Loucy (cell line): ENCODE measurements around the gene TBCB.
"Not testable (repeated sequence)": the region's sequence is repeated elsewhere in the genome, so short reads cannot be mapped to it uniquely, and the experiment has no call there.

Experiments used
- H2AFZ ChIP-seq: fragments of 200-600 bp; sonication (generic); 2 replicates; pipeline ENCODE4 v1.6.0; 2016; ENCODE audit warnings: antibody characterized with exemption, mild to moderate bottlenecking, low read length, moderate library complexity
- H3F3A ChIP-seq: fragments of 200-600 bp; 2 replicates; pipeline ENCODE4 v1.6.0; 2016; ENCODE audit warnings: antibody characterized with exemption, low read depth, mild to moderate bottlenecking
- H3K27me3 ChIP-seq: fragments of 200-600 bp; sonication (generic); 2 replicates; pipeline ENCODE4 v1.6.1; 2014; ENCODE audit warnings: low read length, mild to moderate bottlenecking; ENCODE audit not compliant: insufficient read depth, poor library complexity, severe bottlenecking
- H3K36me3 ChIP-seq: fragments of 200-600 bp; sonication (generic); 2 replicates; pipeline ENCODE4 v1.6.1; 2016; ENCODE audit warnings: low read length; ENCODE audit not compliant: insufficient read depth
- H3K4me1 ChIP-seq: fragments of 200-600 bp; sonication (generic); 2 replicates; pipeline ENCODE4 v1.5.1; 2014; ENCODE audit warnings: low read length, mild to moderate bottlenecking; ENCODE audit not compliant: insufficient read depth, poor library complexity, severe bottlenecking
- H3K4me2 ChIP-seq: fragments of 200-600 bp; sonication (generic); 2 replicates; pipeline ENCODE4 v1.6.0; 2014; ENCODE audit warnings: antibody characterized with exemption, low read length, low read depth, mild to moderate bottlenecking; ENCODE audit not compliant: poor library complexity, severe bottlenecking
- H3K4me3 ChIP-seq: fragments of 200-600 bp; sonication (generic); 2 replicates; pipeline ENCODE4 v1.5.1; 2014; ENCODE audit warnings: low read length, mild to moderate bottlenecking, mixed read lengths; ENCODE audit not compliant: poor library complexity, severe bottlenecking
- H3K79me2 ChIP-seq: fragments of 200-600 bp; sonication (generic); 2 replicates; pipeline ENCODE4 v1.6.1; 2014; ENCODE audit warnings: low read length; ENCODE audit not compliant: insufficient read depth
- H3K9ac ChIP-seq: fragments of 200-600 bp; sonication (generic); 2 replicates; pipeline ENCODE4 v1.6.0; 2014; ENCODE audit warnings: mild to moderate bottlenecking, low read depth, low read length, moderate library complexity; ENCODE audit not compliant: poor library complexity, severe bottlenecking
- H3K9me2 ChIP-seq: fragments of 200-600 bp; sonication (generic); replicated peaks from 2 replicates; pipeline ENCODE4 v1.6.1; 2016; ENCODE audit warnings: low read depth, low read length, mixed read lengths
- H3K9me3 ChIP-seq: fragments of 200-600 bp; sonication (generic); 2 replicates; pipeline ENCODE4 v1.6.1; 2014; ENCODE audit warnings: mild to moderate bottlenecking, antibody characterized with exemption, low read length, low read depth; ENCODE audit not compliant: insufficient read depth
- H4K20me1 ChIP-seq: fragments of 200-600 bp; sonication (generic); 2 replicates; pipeline ENCODE4 v1.6.0; 2014; ENCODE audit warnings: antibody characterized with exemption, low read length, mild to moderate bottlenecking; ENCODE audit not compliant: insufficient read depth, poor library complexity, severe bottlenecking
- EZH2phosphoT487 ChIP-seq: fragments of 200-600 bp; IDR thresholded peaks from 2 replicates; pipeline ENCODE4 v1.6.1; 2018; ENCODE audit warnings: antibody characterized with exemption, mild to moderate bottlenecking, moderate library complexity, borderline replicate concordance
- TF ChIP-seq, protein P1 (sequence below): fragments of 200-600 bp; sonication (generic); conservative IDR thresholded peaks from 2 replicates; pipeline ENCODE4 v1.5.1; 2014; ENCODE audit warnings: mild to moderate bottlenecking, antibody characterized with exemption, low read length

TBCB gene

GRCh38 chr19:36128392-36128736 is 13.1 kb downstream of the TBCB start:
- peak overlapping the region; percentile 85 for H3K4me2 ChIP-seq
- peak overlapping the region; percentile 91 for H2AFZ ChIP-seq
- H4K20me1 ChIP-seq, result no peaks in the 10 kb centered on the region
- H3K36me3 ChIP-seq, result peaks cover 8% of the 10 kb centered on the region; the same call in 1 of the 2 replicates
- H3K9me2 ChIP-seq, result no peaks in the 10 kb centered on the region
- peaks cover 7% of the 10 kb centered on the region; the same call in 1 of the 2 replicates for H3F3A ChIP-seq
- peaks cover 7% of the 10 kb centered on the region for H3K4me1 ChIP-seq
- no peaks in the 10 kb centered on the region for H3K9me3 ChIP-seq
- H3K9ac ChIP-seq, result peak overlapping the region; percentile 92
- no peaks in the 10 kb centered on the region for H3K79me2 ChIP-seq
- TF ChIP-seq, protein P1, sequence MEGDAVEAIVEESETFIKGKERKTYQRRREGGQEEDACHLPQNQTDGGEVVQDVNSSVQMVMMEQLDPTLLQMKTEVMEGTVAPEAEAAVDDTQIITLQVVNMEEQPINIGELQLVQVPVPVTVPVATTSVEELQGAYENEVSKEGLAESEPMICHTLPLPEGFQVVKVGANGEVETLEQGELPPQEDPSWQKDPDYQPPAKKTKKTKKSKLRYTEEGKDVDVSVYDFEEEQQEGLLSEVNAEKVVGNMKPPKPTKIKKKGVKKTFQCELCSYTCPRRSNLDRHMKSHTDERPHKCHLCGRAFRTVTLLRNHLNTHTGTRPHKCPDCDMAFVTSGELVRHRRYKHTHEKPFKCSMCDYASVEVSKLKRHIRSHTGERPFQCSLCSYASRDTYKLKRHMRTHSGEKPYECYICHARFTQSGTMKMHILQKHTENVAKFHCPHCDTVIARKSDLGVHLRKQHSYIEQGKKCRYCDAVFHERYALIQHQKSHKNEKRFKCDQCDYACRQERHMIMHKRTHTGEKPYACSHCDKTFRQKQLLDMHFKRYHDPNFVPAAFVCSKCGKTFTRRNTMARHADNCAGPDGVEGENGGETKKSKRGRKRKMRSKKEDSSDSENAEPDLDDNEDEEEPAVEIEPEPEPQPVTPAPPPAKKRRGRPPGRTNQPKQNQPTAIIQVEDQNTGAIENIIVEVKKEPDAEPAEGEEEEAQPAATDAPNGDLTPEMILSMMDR, result no peak
- no peak for TF ChIP-seq EZH2phosphoT487
- no peaks in the 10 kb centered on the region for H3K27me3 ChIP-seq
- peak overlapping the region; percentile 79 for H3K4me3 ChIP-seq

GRCh38 chr19:36131221-36131620 is 16.0 kb downstream of the TBCB start:
- H3K36me3 ChIP-seq, H3K4me2 ChIP-seq, H4K20me1 ChIP-seq, H3K27me3 ChIP-seq, H3K9me3 ChIP-seq, H3K79me2 ChIP-seq, H3K4me3 ChIP-seq, H2AFZ ChIP-seq, H3K4me1 ChIP-seq, H3K9ac ChIP-seq, H3K9me2 ChIP-seq, H3F3A ChIP-seq: not testable (repeated sequence)

DNA sequence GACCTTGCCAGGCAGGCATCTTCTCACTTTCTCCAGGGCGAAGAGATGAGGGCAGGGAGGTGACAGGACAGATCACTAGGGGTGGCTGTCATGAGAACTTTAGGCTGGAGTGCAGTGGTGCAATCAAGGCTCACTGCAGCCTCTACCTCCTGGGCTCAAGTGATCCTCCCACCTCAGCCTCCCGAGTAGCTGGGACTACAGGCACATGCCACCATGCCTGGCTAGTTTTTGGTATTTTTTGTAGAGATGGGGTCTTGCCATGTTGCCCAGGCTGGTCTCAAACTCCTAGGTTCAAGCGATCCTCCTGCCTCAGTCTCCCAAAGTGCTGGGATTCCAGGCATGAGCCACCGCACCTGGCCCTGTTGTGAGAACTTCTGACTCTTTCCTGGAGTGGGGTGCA is 19.6 kb downstream of the TBCB start:
- H3K27me3 ChIP-seq, H3K9me2 ChIP-seq, H2AFZ ChIP-seq, H3K9ac ChIP-seq, H3F3A ChIP-seq, H4K20me1 ChIP-seq, H3K4me3 ChIP-seq, H3K4me2 ChIP-seq, H3K79me2 ChIP-seq, H3K36me3 ChIP-seq, H3K4me1 ChIP-seq, H3K9me3 ChIP-seq: not testable (repeated sequence)

- Histone ChIP-seq H3K79me2 (peaks cover 19% of the 10 kb centered on the region; the same call in 1 of the 2 replicates), H3K36me3 (no peaks in the 10 kb centered on the region), H3K4me2 (no peak overlapping the region), H3K9ac (no peak overlapping the region), H3F3A (no peaks in the 10 kb centered on the region), H3K9me2 (no peaks in the 10 kb centered on the region), H3K4me1 (peaks cover 9% of the 10 kb centered on the region), H3K4me3 (no peak overlapping the region), H4K20me1 (peaks cover 10% of the 10 kb centered on the region), H3K9me3 (no peaks in the 10 kb centered on the region), H2AFZ (no peak overlapping the region), H3K27me3 (no peaks in the 10 kb centered on the region)
- no peak for TF ChIP-seq EZH2phosphoT487
- TF ChIP-seq, protein P1, result no peak
These were observed 21.9 kb downstream of the TBCB start for GRCh38 chr19:36136964-36137686.
